K562 (cell line): ENCODE data around the gene TELO2.

ENCODE experiments used
- GABPA ChIP-seq: fragments of 200-800 bp; sonication (Bioruptor generic); conservative IDR thresholded peaks from 2 replicates; pipeline ENCODE4 v1.6.1; 2016; ENCODE audit warnings: low read depth, missing genetic modification characterization, missing compliant biosample characterization
- HNRNPK ChIP-seq: fragments of 200-400 bp; formaldehyde crosslinking; IDR thresholded peaks from one replicate; pipeline ENCODE4 v1.6.1; 2018; ENCODE audit warnings: mild to moderate bottlenecking, low read depth, low read length; ENCODE audit not compliant: poor library complexity, severe bottlenecking
- MAZ ChIP-seq, 2 experiments: fragments of 450-650 bp in 1 of 2; sonication (generic) in 1 of 2; formaldehyde crosslinking; IDR thresholded peaks in 1 of 2; conservative IDR thresholded peaks in 1 of 2; 2 replicates each; pipeline versions ENCODE4 v1.4.0 to v1.5.0; 2020; ENCODE audit warnings: mild to moderate bottlenecking in 1 of 2, missing genetic modification reagents in 1 of 2
- POLR2AphosphoS5 ChIP-seq: IDR thresholded peaks from 2 replicates; pipeline ENCODE4 v1.6.1; 2011; ENCODE audit warnings: mild to moderate bottlenecking, low read depth, low read length, moderate library complexity; ENCODE audit not compliant: control insufficient read depth, insufficient read depth
- RFX5 ChIP-seq: IDR thresholded peaks from 2 replicates; pipeline ENCODE4 v1.6.1; 2011; ENCODE audit warnings: low read depth, mild to moderate bottlenecking, improper control_type of control experiment, low read length
- SNIP1 ChIP-seq: fragments of 450-650 bp; IDR thresholded peaks from 2 replicates; pipeline ENCODE4 v1.7.1; 2017; ENCODE audit warnings: low read depth, mild to moderate bottlenecking
- TRIM28 ChIP-seq: fragments of 450-650 bp; IDR thresholded peaks from 2 replicates; pipeline ENCODE4 v1.6.1; 2017
- ZFP36 ChIP-seq: fragments of 150-350 bp; IDR thresholded peaks from 2 replicates; pipeline ENCODE4 v1.6.1; 2018; ENCODE audit warnings: low read length, low read depth; ENCODE audit not compliant: partially characterized antibody
- TF ChIP-seq, protein P1 (sequence below): sonication (generic); formaldehyde crosslinking; IDR thresholded peaks from 2 replicates; pipeline ENCODE4 v1.8.0; 2022; ENCODE audit warnings: missing genetic modification reagents, mild to moderate bottlenecking, moderate library complexity, borderline replicate concordance
- TF ChIP-seq, protein P2 (sequence below): fragments of 250-450 bp; sonication (Bioruptor Pico); IDR thresholded peaks from 2 replicates; pipeline ENCODE4 v1.5.0; 2020; ENCODE audit warnings: mild to moderate bottlenecking, borderline replicate concordance

GRCh38 chr16:1464894-1465566 is 28.1 kb upstream of the TELO2 start:
- TF ChIP-seq, protein P1, sequence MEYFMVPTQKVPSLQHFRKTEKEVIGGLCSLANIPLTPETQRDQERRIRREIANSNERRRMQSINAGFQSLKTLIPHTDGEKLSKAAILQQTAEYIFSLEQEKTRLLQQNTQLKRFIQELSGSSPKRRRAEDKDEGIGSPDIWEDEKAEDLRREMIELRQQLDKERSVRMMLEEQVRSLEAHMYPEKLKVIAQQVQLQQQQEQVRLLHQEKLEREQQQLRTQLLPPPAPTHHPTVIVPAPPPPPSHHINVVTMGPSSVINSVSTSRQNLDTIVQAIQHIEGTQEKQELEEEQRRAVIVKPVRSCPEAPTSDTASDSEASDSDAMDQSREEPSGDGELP (CRISPR knock-in tag) = no peak
- TF ChIP-seq ZFP36 (no peak), MAZ (CRISPR knock-in tag; conservative IDR thresholded peaks at IDR 0.05 in 1 of 2, IDR thresholded peaks at IDR 0.05 in 1 of 2) (no peak), SNIP1 (no peak), POLR2AphosphoS5 (no peak), HNRNPK (no peak), RFX5 (no peak), GABPA (no peak), TRIM28 (no peak)
- TF ChIP-seq, protein P2, sequence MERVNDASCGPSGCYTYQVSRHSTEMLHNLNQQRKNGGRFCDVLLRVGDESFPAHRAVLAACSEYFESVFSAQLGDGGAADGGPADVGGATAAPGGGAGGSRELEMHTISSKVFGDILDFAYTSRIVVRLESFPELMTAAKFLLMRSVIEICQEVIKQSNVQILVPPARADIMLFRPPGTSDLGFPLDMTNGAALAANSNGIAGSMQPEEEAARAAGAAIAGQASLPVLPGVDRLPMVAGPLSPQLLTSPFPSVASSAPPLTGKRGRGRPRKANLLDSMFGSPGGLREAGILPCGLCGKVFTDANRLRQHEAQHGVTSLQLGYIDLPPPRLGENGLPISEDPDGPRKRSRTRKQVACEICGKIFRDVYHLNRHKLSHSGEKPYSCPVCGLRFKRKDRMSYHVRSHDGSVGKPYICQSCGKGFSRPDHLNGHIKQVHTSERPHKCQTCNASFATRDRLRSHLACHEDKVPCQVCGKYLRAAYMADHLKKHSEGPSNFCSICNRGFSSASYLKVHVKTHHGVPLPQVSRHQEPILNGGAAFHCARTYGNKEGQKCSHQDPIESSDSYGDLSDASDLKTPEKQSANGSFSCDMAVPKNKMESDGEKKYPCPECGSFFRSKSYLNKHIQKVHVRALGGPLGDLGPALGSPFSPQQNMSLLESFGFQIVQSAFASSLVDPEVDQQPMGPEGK = no peak
